Measurements from ENCODE around the gene METAP1D. TPM values are rescaled to one million over a fixed set of nuclear protein-coding genes. Genes with fewer than 3 reads are reported as not detected.

METAP1D gene
- total RNA-seq, 4 donors from 2014 or later, result 2.1 to 5.9 (median 4.3) TPM

DNA sequence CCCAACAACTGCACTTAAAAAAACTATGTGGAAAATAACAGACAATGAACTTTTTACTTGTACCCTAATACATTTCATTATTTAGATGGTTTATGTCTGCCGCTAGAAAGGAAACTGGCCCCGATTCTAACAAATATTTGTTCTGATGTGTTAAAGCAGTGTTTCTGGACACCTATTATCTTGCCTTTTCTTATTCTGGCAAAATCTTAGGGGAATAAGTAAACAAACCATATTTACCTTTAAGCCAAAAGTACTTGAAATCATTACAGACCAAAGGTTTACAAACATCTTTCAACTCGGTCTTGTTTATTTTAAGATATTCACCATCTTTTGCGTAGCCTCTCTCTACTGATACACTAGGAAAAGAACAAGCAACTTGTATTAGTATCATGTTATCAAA, 73.8 kb downstream of the METAP1D start:
- Histone ChIP-seq H3K27me3 (peaks cover 7% of the 10 kb centered on the region), H3K4me3 (no peak overlapping the region), H3K27ac (no peak overlapping the region), H3K36me3 (no peaks in the 10 kb centered on the region), H3K4me1 (no peaks in the 10 kb centered on the region), H3K9me3 (no peaks in the 10 kb centered on the region)
- no peak for TF ChIP-seq EP300 (IDR thresholded peaks at IDR 0.05)
- no peak for TF ChIP-seq POLR2A (IDR thresholded peaks at IDR 0.05)
- TF ChIP-seq, protein P1, sequence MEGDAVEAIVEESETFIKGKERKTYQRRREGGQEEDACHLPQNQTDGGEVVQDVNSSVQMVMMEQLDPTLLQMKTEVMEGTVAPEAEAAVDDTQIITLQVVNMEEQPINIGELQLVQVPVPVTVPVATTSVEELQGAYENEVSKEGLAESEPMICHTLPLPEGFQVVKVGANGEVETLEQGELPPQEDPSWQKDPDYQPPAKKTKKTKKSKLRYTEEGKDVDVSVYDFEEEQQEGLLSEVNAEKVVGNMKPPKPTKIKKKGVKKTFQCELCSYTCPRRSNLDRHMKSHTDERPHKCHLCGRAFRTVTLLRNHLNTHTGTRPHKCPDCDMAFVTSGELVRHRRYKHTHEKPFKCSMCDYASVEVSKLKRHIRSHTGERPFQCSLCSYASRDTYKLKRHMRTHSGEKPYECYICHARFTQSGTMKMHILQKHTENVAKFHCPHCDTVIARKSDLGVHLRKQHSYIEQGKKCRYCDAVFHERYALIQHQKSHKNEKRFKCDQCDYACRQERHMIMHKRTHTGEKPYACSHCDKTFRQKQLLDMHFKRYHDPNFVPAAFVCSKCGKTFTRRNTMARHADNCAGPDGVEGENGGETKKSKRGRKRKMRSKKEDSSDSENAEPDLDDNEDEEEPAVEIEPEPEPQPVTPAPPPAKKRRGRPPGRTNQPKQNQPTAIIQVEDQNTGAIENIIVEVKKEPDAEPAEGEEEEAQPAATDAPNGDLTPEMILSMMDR (IDR thresholded peaks at IDR 0.05), result no peak
- no peak for TF ChIP-seq POLR2AphosphoS5 (IDR thresholded peaks at IDR 0.05)
- DNase-seq (ENCODE audit: low spot score in 2 of 2), result no peak
- WGBS, result 96% methylated on average over 4 of the region's 4 CpGs

DNA sequence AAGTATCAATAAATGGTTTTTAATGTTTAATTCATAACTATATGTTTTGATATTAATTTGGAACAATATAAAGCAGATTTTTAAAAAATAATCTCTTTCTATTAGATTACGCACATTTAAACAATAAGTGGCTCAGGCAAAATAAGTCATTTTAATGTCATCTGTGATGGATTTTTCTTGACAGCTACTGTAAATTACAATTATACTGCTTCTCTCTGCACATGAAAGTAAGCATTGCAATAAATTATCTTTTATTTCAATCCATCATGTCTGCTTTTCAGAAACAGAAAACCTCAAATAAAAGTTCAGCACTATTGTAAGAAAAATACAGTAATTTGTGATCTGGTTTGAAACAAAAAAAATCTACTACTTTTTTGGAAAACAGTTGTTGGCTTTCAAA, 74.5 kb downstream of the METAP1D start:
- TF ChIP-seq, protein P1 (IDR thresholded peaks at IDR 0.05), result no peak
- TF ChIP-seq EP300 (IDR thresholded peaks at IDR 0.05) (no peak), POLR2AphosphoS5 (IDR thresholded peaks at IDR 0.05) (no peak), POLR2A (IDR thresholded peaks at IDR 0.05) (no peak)
- Histone ChIP-seq H3K4me1 (no peaks in the 10 kb centered on the region), H3K4me3 (no peak overlapping the region), H3K9me3 (no peaks in the 10 kb centered on the region), H3K27ac (no peak overlapping the region), H3K36me3 (no peaks in the 10 kb centered on the region), H3K27me3 (peaks cover 14% of the 10 kb centered on the region)
- WGBS, result 98% methylated on average over 1 of the region's 1 CpG
- DNase-seq (ENCODE audit: low spot score in 2 of 2), result no peak

DNA sequence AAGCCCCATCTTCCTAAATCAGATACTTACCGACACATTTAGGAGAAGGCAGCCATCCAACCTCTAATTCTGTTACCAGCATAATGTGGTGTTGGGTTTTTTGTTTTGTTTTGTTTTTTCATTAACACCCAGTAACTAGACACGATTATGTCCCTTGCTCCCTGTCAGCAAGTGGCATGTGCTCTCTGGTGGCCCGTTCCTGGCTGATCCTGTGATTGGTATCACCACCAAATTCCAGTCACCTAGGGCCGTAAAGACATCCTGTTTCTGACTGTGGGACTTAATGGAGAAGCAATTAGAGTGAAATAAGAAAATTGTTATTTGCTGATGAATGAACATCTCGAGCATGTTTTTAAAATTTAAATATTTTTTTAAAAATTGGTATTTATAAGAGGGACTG, 79.7 kb downstream of the METAP1D start:
- Histone ChIP-seq H3K27ac (no peak overlapping the region), H3K4me1 (peaks cover 24% of the 10 kb centered on the region), H3K36me3 (no peaks in the 10 kb centered on the region), H3K27me3 (peaks cover 63% of the 10 kb centered on the region), H3K4me3 (no peak overlapping the region), H3K9me3 (no peaks in the 10 kb centered on the region)
- 93% methylated on average over 5 of the region's 5 CpGs for WGBS
- no peak for DNase-seq (ENCODE audit: low spot score in 2 of 2)
- no peak for TF ChIP-seq POLR2AphosphoS5 (IDR thresholded peaks at IDR 0.05)
- TF ChIP-seq EP300 (IDR thresholded peaks at IDR 0.05), result no peak
- TF ChIP-seq, protein P1 (IDR thresholded peaks at IDR 0.05), result no peak
- no peak for TF ChIP-seq POLR2A (IDR thresholded peaks at IDR 0.05)

DNA sequence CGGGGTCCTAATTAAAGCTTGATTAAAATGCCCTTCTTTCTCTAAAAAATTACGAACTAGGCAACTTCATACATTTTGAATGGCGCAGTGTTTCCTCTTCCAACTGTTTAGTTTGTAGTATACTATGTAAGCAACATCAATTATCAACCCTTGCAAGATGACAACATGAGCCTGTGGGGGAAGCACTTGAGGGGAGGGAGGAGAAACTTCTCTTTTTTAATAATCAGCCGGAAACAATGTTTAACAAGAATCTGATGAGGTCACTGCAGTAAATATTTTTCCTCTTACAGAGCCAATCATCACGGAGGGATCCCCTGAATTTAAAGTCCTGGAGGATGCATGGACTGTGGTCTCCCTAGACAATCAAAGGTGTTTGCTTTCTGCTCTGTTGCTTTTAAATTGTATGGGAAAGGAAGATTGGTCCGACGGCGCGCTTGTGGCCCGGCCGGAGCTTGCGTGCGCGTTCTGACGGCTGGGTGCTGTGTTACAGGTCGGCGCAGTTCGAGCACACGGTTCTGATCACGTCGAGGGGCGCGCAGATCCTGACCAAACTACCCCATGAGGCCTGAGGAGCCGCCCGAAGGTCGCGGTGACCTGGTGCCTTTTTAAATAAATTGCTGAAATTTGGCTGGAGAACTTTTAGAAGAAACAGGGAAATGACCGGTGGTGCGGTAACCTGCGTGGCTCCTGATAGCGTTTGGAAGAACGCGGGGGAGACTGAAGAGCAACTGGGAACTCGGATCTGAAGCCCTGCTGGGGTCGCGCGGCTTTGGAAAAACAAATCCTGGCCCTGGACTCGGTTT, 80.3 kb downstream of the METAP1D start:
- no peak for DNase-seq (ENCODE audit: low spot score in 2 of 2)
- 73% methylated on average over 38 of the region's 38 CpGs for WGBS

DNA sequence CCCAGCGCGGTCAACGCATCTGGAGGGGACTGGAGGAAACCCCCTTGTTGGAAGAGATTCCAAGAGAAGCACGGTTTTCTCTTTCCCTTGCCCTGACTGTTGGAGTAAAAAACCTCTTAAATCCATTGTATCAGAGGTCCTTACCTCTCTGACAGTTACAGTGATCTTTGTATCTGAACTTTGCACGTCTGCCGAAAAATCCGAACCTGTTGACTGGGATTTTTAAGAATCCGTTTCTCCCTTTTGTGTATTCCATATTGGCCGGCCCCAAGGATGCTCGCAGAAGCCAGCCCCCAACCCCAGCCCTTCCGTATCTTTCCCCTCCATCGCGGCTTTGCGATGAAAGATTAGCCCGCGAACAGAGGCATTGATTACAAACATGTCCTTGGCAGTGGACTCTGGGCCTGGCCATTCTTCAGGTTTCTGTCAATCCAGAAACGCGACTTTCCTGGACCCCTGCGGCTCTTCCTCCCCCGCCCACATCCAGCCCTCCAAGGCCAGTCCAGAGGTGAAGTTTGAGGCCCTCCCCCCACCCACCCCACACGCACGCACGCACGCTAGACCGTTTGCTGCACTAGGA, 81.0 kb downstream of the METAP1D start:
- peaks cover 73% of the 10 kb centered on the region for H3K27me3 ChIP-seq
- WGBS, result 58% methylated on average over 25 of the region's 25 CpGs

More for the DNA sequence above, 80.3 kb downstream of the METAP1D start:
- peaks cover 31% of the 10 kb centered on the region for H3K4me1 ChIP-seq
- TF ChIP-seq EP300 (IDR thresholded peaks at IDR 0.05) (no peak), POLR2A (IDR thresholded peaks at IDR 0.05) (no peak)
- TF ChIP-seq, protein P1 (IDR thresholded peaks at IDR 0.05), result no peak
- no peak overlapping the region for H3K27ac ChIP-seq
- no peaks in the 10 kb centered on the region for H3K36me3 ChIP-seq
- H3K9me3 ChIP-seq, result no peaks in the 10 kb centered on the region
- peaks cover 69% of the 10 kb centered on the region for H3K27me3 ChIP-seq
- H3K4me3 ChIP-seq, result no peak overlapping the region

More for the DNA sequence above, 81.0 kb downstream of the METAP1D start:
- TF ChIP-seq POLR2AphosphoS5 (IDR thresholded peaks at IDR 0.05) (no peak), POLR2A (IDR thresholded peaks at IDR 0.05) (no peak), EP300 (IDR thresholded peaks at IDR 0.05) (no peak)
- TF ChIP-seq, protein P1 (IDR thresholded peaks at IDR 0.05), result no peak
- Histone ChIP-seq H3K27ac (no peak overlapping the region), H3K4me1 (peaks cover 38% of the 10 kb centered on the region), H3K4me3 (no peak overlapping the region), H3K36me3 (no peaks in the 10 kb centered on the region), H3K9me3 (no peaks in the 10 kb centered on the region)
- no peak for DNase-seq (ENCODE audit: low spot score in 2 of 2)

Measured in suprapubic skin (tissue), 4 donors.